ENCODE results near the gene HMGN2. TPM values are rescaled to one million over a fixed set of nuclear protein-coding genes. Genes with fewer than 3 reads are reported as not detected.

The HMGN2 gene
- polyA plus RNA-seq (2013), result 572 TPM

DNA sequence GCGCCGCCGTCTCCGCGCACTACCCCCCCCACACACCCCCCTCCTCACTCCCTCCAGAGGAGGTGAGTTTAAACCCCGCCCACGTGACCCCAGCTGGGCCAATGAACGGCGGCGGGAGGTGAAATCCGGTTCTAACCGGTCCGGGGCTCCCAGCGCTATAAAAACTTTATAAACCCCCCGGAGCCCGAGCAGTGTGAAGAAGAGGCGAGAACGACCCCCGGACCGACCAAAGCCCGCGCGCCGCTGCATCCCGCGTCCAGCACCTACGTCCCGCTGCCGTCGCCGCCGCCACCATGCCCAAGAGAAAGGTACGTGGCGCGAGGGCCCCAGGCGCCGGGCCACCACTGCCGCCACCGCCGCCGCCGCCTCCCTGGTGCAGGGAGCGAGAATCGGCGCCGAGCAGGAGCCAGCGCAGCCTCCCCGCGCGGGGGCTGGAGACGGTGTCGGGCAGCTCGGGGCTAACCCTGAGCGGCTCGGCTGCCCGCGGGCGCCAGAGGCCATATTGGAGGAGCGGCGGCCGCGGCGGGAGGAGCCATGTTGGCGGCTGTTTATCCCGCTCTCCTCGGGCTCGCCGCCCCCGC is at the start of gene HMGN2:
HMGN2 (plus strand) TSS at position 121 of the 581 bp plus-strand sequence; CDS start at position 294, 173 bp downstream.
- POLR2A ChIA-PET, result interaction anchor here (0.6 to 0.8 kb wide), 2 partner anchors 183 to 253 kb away, joined by 3 read pairs; no protein-coding TSS in a partner anchor
- H3K27ac ChIP-seq (ENCODE audit: insufficient read depth in 1 of 2, low read depth in 1 of 2, low read length in 2 of 2, poor library complexity in 1 of 2, severe bottlenecking in 2 of 2), result peak within 1 kb of the TSS; percentile 70 to 89
- peak within 1 kb of the TSS; percentile 70 to 99 (median 88) for H3K4me3 ChIP-seq (ENCODE audit: control insufficient read depth in 1 of 7, extremely low read depth in 1 of 7, insufficient read depth in 4 of 7, low read depth in 2 of 7, low read length in 6 of 7)
- peak; percentile 81 to 91 (median 91) for DNase-seq
- CTCF ChIA-PET, result no interaction called here
- H3K36me3 ChIP-seq (ENCODE audit: control insufficient read depth in 4 of 4, insufficient read depth in 4 of 4, low read length in 3 of 4), result peaks cover 15 to 62% (median 34%) of the 10 kb centered on the region in 4 experiments
- 0% methylated on average over 44 of the region's 69 CpGs for WGBS (ENCODE audit: insufficient coverage)
- H3K9me3 ChIP-seq (ENCODE audit: control extremely low read depth in 1 of 5, control insufficient read depth in 4 of 5, insufficient read depth in 2 of 5, low read depth in 1 of 5, low read length in 4 of 5), result no peaks in the 10 kb centered on the region
- no peaks in the 10 kb centered on the region for H3K27me3 ChIP-seq (replicated peaks in 2 of 5; ENCODE audit: control insufficient read depth in 4 of 5, insufficient read depth in 5 of 5, low read length in 4 of 5)
- peaks cover 16 to 42% (median 36%) of the 10 kb centered on the region in 4 experiments for H3K4me1 ChIP-seq (ENCODE audit: control extremely low read depth in 1 of 4, control insufficient read depth in 4 of 4, insufficient read depth in 4 of 4, low read length in 3 of 4)

DNA sequence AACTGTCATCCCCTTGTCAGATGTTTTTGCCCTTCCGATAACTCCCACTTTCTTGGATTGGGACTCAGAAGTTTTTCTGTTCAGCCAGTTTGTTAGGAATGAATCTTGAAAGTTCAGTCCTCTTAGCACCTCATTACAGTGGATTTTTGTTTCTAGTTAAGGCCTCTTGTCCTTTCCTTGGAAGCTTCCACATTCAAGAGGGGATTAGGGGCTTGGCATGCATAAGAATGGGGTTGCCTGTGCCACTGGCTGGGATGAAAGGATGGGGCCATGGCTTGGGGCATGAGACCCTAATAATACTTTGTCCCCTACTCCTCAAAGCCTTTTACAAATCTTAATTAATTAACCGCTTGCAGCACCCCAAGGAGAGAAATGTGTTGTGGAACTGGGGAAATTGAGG is 42.5 kb upstream of the HMGN2 start:
- H3K27ac ChIP-seq (ENCODE audit: insufficient read depth in 1 of 2, low read depth in 1 of 2, low read length in 2 of 2, poor library complexity in 1 of 2, severe bottlenecking in 2 of 2), result no peak overlapping the region
- H3K27me3 ChIP-seq (replicated peaks in 2 of 5; ENCODE audit: control insufficient read depth in 4 of 5, insufficient read depth in 5 of 5, low read length in 4 of 5), result no peaks in the 10 kb centered on the region
- H3K4me3 ChIP-seq (ENCODE audit: control insufficient read depth in 1 of 7, extremely low read depth in 1 of 7, insufficient read depth in 4 of 7, low read depth in 2 of 7, low read length in 6 of 7), result no peak overlapping the region
- peaks cover 9 to 28% (median 22%) of the 10 kb centered on the region in 4 experiments for H3K4me1 ChIP-seq (ENCODE audit: control extremely low read depth in 1 of 4, control insufficient read depth in 4 of 4, insufficient read depth in 4 of 4, low read length in 3 of 4)
- DNase-seq, result no peak
- H3K9me3 ChIP-seq (ENCODE audit: control extremely low read depth in 1 of 5, control insufficient read depth in 4 of 5, insufficient read depth in 2 of 5, low read depth in 1 of 5, low read length in 4 of 5), result no peaks in the 10 kb centered on the region
- ChIA-PET POLR2A (no interaction called here), CTCF (interaction anchor here (1.4 kb wide), 1 partner anchor 395 kb away, joined by 3 read pairs; no protein-coding TSS in a partner anchor)
- peaks cover 0 to 6% (median 3%) of the 10 kb centered on the region in 4 experiments for H3K36me3 ChIP-seq (ENCODE audit: control insufficient read depth in 4 of 4, insufficient read depth in 4 of 4, low read length in 3 of 4)
- WGBS (ENCODE audit: insufficient coverage), result 100% methylated on average over 1 of the region's 2 CpGs

DNA sequence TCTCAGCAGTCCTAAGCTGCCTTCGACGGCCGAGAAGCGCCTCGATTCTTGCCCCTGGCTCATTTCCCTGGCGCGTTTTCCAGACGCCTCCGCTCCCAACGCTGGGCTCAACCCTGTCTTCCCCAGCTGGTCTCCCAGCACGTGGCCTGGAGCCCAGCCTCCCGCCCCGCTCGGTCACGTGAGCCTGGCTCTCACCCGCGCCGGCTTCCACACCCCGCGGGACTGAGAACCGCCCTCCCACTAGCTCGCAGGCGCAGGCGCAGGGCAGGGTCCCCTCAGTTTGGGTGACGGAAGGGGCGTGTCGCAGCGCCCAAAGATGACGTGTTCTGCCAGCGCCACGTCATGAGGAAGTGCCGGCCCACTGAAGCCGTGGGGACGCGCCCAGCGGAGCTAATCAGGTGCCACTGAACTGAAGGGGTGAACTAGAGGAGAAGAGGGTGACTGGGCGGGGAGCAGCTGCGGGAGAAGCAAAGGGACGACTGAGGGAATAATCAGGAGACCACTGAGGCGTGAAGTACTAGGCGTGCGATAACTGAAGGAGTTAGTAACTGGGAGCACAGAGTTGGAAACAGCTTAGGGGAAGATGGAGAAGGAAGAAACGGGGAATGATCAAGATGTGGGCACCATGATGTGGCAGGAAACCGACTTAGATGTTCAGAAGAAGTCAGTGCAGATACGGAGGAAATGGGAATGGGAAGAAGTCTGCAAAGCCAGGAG is 40.1 kb upstream of the HMGN2 start, which contains the start of gene DHDDS:
DHDDS (plus strand) TSS at position 343 of the 717 bp plus-strand sequence. CDS start 625 bp downstream, outside the sequence.
- ChIA-PET CTCF (interaction anchor here (0.7 to 1.2 kb wide), 4 partner anchors 14 to 68 kb away, joined by 3 to 6 read pairs (median 3); no protein-coding TSS in a partner anchor), POLR2A (interaction anchor here (0.5 to 1.1 kb wide), 4 partner anchors 13 to 54 kb away, joined by 3 to 4 read pairs (median 3); no protein-coding TSS in a partner anchor)
- DNase-seq, result peak; percentile 98 to 99 (median 99)
- H3K27ac ChIP-seq (ENCODE audit: insufficient read depth in 1 of 2, low read depth in 1 of 2, low read length in 2 of 2, poor library complexity in 1 of 2, severe bottlenecking in 2 of 2), result peak within 1 kb of the TSS; percentile 74 to 88
- no peaks in the 10 kb centered on the region for H3K27me3 ChIP-seq (replicated peaks in 2 of 5; ENCODE audit: control insufficient read depth in 4 of 5, insufficient read depth in 5 of 5, low read length in 4 of 5)
- no peaks in the 10 kb centered on the region for H3K9me3 ChIP-seq (ENCODE audit: control extremely low read depth in 1 of 5, control insufficient read depth in 4 of 5, insufficient read depth in 2 of 5, low read depth in 1 of 5, low read length in 4 of 5)
- H3K4me1 ChIP-seq (ENCODE audit: control extremely low read depth in 1 of 4, control insufficient read depth in 4 of 4, insufficient read depth in 4 of 4, low read length in 3 of 4), result peaks cover 9 to 28% (median 22%) of the 10 kb centered on the region in 4 experiments
- WGBS (ENCODE audit: insufficient coverage), result 0% methylated on average over 42 of the region's 45 CpGs
- H3K4me3 ChIP-seq (ENCODE audit: control insufficient read depth in 1 of 7, extremely low read depth in 1 of 7, insufficient read depth in 4 of 7, low read depth in 2 of 7, low read length in 6 of 7), result peak within 1 kb of the TSS; percentile 72 to 97 (median 88)
- peaks cover 0 to 10% (median 5%) of the 10 kb centered on the region in 4 experiments for H3K36me3 ChIP-seq (ENCODE audit: control insufficient read depth in 4 of 4, insufficient read depth in 4 of 4, low read length in 3 of 4)

DNA sequence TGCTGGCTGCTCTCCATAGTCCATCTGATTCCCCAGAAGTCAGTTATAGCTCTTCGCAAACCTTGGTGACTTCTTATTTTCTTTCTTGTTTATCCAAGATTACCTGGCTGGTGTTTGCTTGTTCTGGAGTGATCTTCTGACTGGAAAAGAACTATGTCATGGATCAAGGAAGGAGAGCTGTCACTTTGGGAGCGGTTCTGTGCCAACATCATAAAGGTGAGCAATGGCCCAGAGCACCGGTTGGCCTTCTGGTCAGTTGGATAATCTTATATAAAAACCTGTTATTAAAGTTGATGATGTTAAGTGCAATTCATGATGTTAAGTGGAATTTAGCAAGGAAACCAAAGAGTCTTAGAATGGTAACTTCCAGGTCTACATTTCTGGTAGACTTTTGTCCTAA is 39.4 kb upstream of the HMGN2 start:
- Histone ChIP-seq H3K4me1 (ENCODE audit: control extremely low read depth in 1 of 4, control insufficient read depth in 4 of 4, insufficient read depth in 4 of 4, low read length in 3 of 4) (peaks cover 9 to 28% (median 22%) of the 10 kb centered on the region in 4 experiments), H3K4me3 (ENCODE audit: control insufficient read depth in 1 of 7, extremely low read depth in 1 of 7, insufficient read depth in 4 of 7, low read depth in 2 of 7, low read length in 6 of 7) (peak overlapping the region in 6 of 7 experiments; percentile 77 to 97 (median 89)), H3K27ac (ENCODE audit: insufficient read depth in 1 of 2, low read depth in 1 of 2, low read length in 2 of 2, poor library complexity in 1 of 2, severe bottlenecking in 2 of 2) (peak overlapping the region; percentile 74 to 88), H3K9me3 (ENCODE audit: control extremely low read depth in 1 of 5, control insufficient read depth in 4 of 5, insufficient read depth in 2 of 5, low read depth in 1 of 5, low read length in 4 of 5) (no peaks in the 10 kb centered on the region), H3K36me3 (ENCODE audit: control insufficient read depth in 4 of 4, insufficient read depth in 4 of 4, low read length in 3 of 4) (peaks cover 0 to 12% (median 7%) of the 10 kb centered on the region in 4 experiments), H3K27me3 (replicated peaks in 2 of 5; ENCODE audit: control insufficient read depth in 4 of 5, insufficient read depth in 5 of 5, low read length in 4 of 5) (no peaks in the 10 kb centered on the region)
- ChIA-PET CTCF (interaction anchor here (1.0 kb wide), 1 partner anchor 13 kb away, joined by 3 read pairs; no protein-coding TSS in a partner anchor), POLR2A (interaction anchor here (0.6 to 1.1 kb wide), 2 partner anchors 12 to 29 kb away, joined by 3 read pairs; no protein-coding TSS in a partner anchor)
- 58% methylated on average over 2 of the region's 3 CpGs for WGBS (ENCODE audit: insufficient coverage)
- no peak for DNase-seq

DNA sequence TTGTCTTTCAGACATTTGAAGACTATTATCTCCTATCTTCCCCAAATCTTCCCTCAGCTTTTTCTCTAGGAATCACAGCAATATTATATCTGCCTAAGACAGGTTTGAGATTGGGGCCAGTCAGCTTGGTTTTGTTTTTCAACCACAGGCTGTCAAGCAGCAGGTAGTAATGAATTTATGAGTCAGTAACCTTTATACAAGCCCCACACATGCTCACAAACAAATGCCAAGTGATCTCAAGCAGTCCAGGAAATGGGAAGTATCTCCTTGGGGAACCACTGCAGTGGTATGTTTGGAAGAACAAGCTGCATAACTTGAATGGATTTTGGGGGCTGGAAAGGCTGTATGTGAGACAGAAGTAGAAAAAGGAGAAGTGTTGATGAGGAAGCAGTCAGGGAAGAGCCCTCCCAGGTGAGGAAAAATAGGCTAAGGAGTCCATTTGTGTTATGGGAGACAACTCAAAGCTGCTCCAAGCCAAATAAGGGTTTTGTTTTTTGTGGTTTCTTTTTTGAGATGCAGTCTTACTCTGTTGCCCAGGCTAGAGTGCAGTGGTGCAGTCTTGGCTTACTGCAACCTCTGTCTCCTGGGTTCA is 38.0 kb upstream of the HMGN2 start:
- Histone ChIP-seq H3K4me3 (ENCODE audit: control insufficient read depth in 1 of 7, extremely low read depth in 1 of 7, insufficient read depth in 4 of 7, low read depth in 2 of 7, low read length in 6 of 7) (no peak overlapping the region), H3K4me1 (ENCODE audit: control extremely low read depth in 1 of 4, control insufficient read depth in 4 of 4, insufficient read depth in 4 of 4, low read length in 3 of 4) (peaks cover 9 to 28% (median 22%) of the 10 kb centered on the region in 4 experiments), H3K9me3 (ENCODE audit: control extremely low read depth in 1 of 5, control insufficient read depth in 4 of 5, insufficient read depth in 2 of 5, low read depth in 1 of 5, low read length in 4 of 5) (no peaks in the 10 kb centered on the region), H3K27ac (ENCODE audit: insufficient read depth in 1 of 2, low read depth in 1 of 2, low read length in 2 of 2, poor library complexity in 1 of 2, severe bottlenecking in 2 of 2) (no peak overlapping the region), H3K27me3 (replicated peaks in 2 of 5; ENCODE audit: control insufficient read depth in 4 of 5, insufficient read depth in 5 of 5, low read length in 4 of 5) (no peaks in the 10 kb centered on the region), H3K36me3 (ENCODE audit: control insufficient read depth in 4 of 4, insufficient read depth in 4 of 4, low read length in 3 of 4) (peaks cover 4 to 22% (median 19%) of the 10 kb centered on the region in 4 experiments)
- CTCF ChIA-PET, result no interaction called here
- POLR2A ChIA-PET, result no interaction called here
- no peak for DNase-seq

DNA sequence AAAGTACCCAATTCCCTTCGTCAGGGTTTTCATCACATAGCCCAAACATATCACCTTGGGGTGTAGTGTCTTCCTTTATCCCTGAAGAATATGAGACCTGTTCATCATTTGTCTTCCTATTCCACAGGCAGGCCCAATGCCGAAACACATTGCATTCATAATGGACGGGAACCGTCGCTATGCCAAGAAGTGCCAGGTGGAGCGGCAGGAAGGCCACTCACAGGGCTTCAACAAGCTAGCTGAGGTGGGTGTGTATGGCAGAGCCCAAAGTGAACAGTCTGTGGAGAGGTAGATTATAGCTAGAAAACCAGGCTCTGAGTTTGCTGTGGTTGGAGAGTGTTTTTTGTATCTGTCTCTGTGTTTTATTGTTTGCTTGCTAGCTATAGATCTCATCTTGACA is 34.2 kb upstream of the HMGN2 start:
- no peak overlapping the region for H3K4me3 ChIP-seq (ENCODE audit: control insufficient read depth in 1 of 7, extremely low read depth in 1 of 7, insufficient read depth in 4 of 7, low read depth in 2 of 7, low read length in 6 of 7)

More for the DNA sequence above, 34.2 kb upstream of the HMGN2 start:
- no peak for DNase-seq
- CTCF ChIA-PET, result interaction anchor here (0.5 to 0.8 kb wide), 2 partner anchors 13 to 41 kb away, joined by 3 to 4 read pairs; no protein-coding TSS in a partner anchor
- Histone ChIP-seq H3K27ac (ENCODE audit: insufficient read depth in 1 of 2, low read depth in 1 of 2, low read length in 2 of 2, poor library complexity in 1 of 2, severe bottlenecking in 2 of 2) (no peak overlapping the region), H3K27me3 (replicated peaks in 2 of 5; ENCODE audit: control insufficient read depth in 4 of 5, insufficient read depth in 5 of 5, low read length in 4 of 5) (no peaks in the 10 kb centered on the region), H3K36me3 (ENCODE audit: control insufficient read depth in 4 of 4, insufficient read depth in 4 of 4, low read length in 3 of 4) (peaks cover 14 to 47% (median 35%) of the 10 kb centered on the region in 4 experiments), H3K4me1 (ENCODE audit: control extremely low read depth in 1 of 4, control insufficient read depth in 4 of 4, insufficient read depth in 4 of 4, low read length in 3 of 4) (peaks cover under 1 to 12% (median 6%) of the 10 kb centered on the region in 4 experiments), H3K9me3 (ENCODE audit: control extremely low read depth in 1 of 5, control insufficient read depth in 4 of 5, insufficient read depth in 2 of 5, low read depth in 1 of 5, low read length in 4 of 5) (no peaks in the 10 kb centered on the region)
- POLR2A ChIA-PET, result no interaction called here
- 98% methylated on average over 6 of the region's 6 CpGs for WGBS (ENCODE audit: insufficient coverage)

Measured in common myeloid progenitor, CD34-positive (primary cell).